HepG2 (cell line): Measurements from ENCODE around the gene PRSS50. TPM values are rescaled to one million over a fixed set of nuclear protein-coding genes. Genes with fewer than 3 reads are reported as not detected.

Experiments used
- ATAC-seq: fragments of 200-7000 bp; cut with Tn5 transposase; 3 replicates; pipeline ENCODE4 v1.9.1; 2020; ENCODE audit warnings: mild to moderate bottlenecking, moderate library complexity
- BruUV-seq: library from RNA; stranded (reverse); fragments of 400-500 nt; replicated peaks from 2 replicates; lab custom pipeline; 2021; lab: Mats Ljungman, UMichigan
- CTCF ChIA-PET: fragments of 300-600 bp; formaldehyde crosslinking; extraction: SDS; loops from one replicate; lab custom pipeline; 2021; ENCODE audit warnings: low total read pairs, inconsistent platforms, low intra/inter-chr PET ratio; lab: Yijun Ruan, JAX
- POLR2A ChIA-PET: fragments of 350-600 bp; sonication (Branson Sonifier 250); formaldehyde crosslinking; loops from one replicate; lab custom pipeline; 2020; ENCODE audit warnings: antibody characterized with exemption, inconsistent platforms; lab: Yijun Ruan, JAX
- DNase-seq: peaks from one replicate; pipeline ENCODE4 v3.0.0-alpha.2; 2015; ENCODE audit warnings: low spot score
- FAIRE-seq: peaks from 3 replicates; lab custom pipeline; 2011; peaks lifted over from hg19 to GRCh38; lab: Jason Lieb, UNC
- H2AFZ ChIP-seq: one replicate; pipeline ENCODE4 v1.6.1; 2011; ENCODE audit warnings: low read length, inconsistent platforms
- H3K27ac ChIP-seq: fragments of 300-600 bp; 3 replicates; pipeline ENCODE4 v1.8.0; 2011; ENCODE audit warnings: mixed run types, mild to moderate bottlenecking, mixed read lengths, low read length, inconsistent platforms; ENCODE audit not compliant: insufficient read depth; ENCODE audit errors: extremely low read length
- H3K27me3 ChIP-seq, 2 experiments: fragments of 200-600 bp in 1 of 2; 2 replicates in 1 of 2; 3 replicates in 1 of 2; pipeline versions ENCODE4 v1.6.0 to v1.8.0; 2011; ENCODE audit warnings: low read length in 2 of 2, mild to moderate bottlenecking in 2 of 2, moderate library complexity in 2 of 2, inconsistent platforms in 1 of 2; ENCODE audit not compliant: insufficient read depth in 2 of 2, control insufficient read depth in 1 of 2
- H3K36me3 ChIP-seq, 2 experiments: fragments of 200-600 bp in 1 of 2; replicated peaks in 1 of 2; 2 replicates in 1 of 2; 3 replicates in 1 of 2; pipeline versions ENCODE4 v1.5.1 to v1.8.0; 2011; ENCODE audit warnings: low read length in 2 of 2, inconsistent platforms in 1 of 2; ENCODE audit not compliant: insufficient read depth in 2 of 2, control insufficient read depth in 1 of 2
- H3K4me1 ChIP-seq: 2 replicates; pipeline ENCODE4 v1.5.1; 2012; ENCODE audit warnings: low read length, inconsistent platforms; ENCODE audit not compliant: insufficient read depth
- H3K4me2 ChIP-seq: 2 replicates; pipeline ENCODE4 v1.6.0; 2011; ENCODE audit warnings: low read depth, low read length, inconsistent platforms
- H3K4me3 ChIP-seq, 3 experiments: fragments of 200-600 bp in 1 of 3; sonication (generic), shearing (Covaris generic) in 1 of 3; replicated peaks in 1 of 3; 2 replicates each; pipeline ENCODE4 v1.5.1; 2011 to 2016; ENCODE audit warnings: low read length in 3 of 3, inconsistent platforms in 2 of 3, low read depth in 2 of 3, mild to moderate bottlenecking in 2 of 3, control low read depth in 1 of 3, mixed read lengths in 1 of 3; ENCODE audit not compliant: insufficient read depth in 1 of 3
- H3K79me2 ChIP-seq: one replicate; pipeline ENCODE4 v1.6.1; 2011; ENCODE audit warnings: low read length, inconsistent platforms; ENCODE audit not compliant: insufficient read depth
- H3K9ac ChIP-seq: 2 replicates; pipeline ENCODE4 v1.6.0; 2011; ENCODE audit warnings: mild to moderate bottlenecking, low read depth, low read length, inconsistent platforms; ENCODE audit not compliant: insufficient read depth
- H3K9me3 ChIP-seq: 2 replicates; pipeline ENCODE4 v1.5.1; 2012; ENCODE audit warnings: mild to moderate bottlenecking, low read length
- H4K20me1 ChIP-seq: 2 replicates; pipeline ENCODE4 v1.6.0; 2011; ENCODE audit warnings: inconsistent platforms, mild to moderate bottlenecking, low read length, moderate library complexity; ENCODE audit not compliant: insufficient read depth
- ASH2L ChIP-seq: fragments of 300-600, 200-600 bp; sonication (generic); IDR thresholded peaks from 2 replicates; pipeline ENCODE4 v1.7.0; 2017; ENCODE audit warnings: low read depth, mild to moderate bottlenecking, moderate library complexity, mixed read lengths, low read length; ENCODE audit not compliant: insufficient read length
- CENPX ChIP-seq: sonication (generic); formaldehyde crosslinking; IDR thresholded peaks from 2 replicates; pipeline ENCODE4 v1.9.0; 2021; ENCODE audit warnings: mild to moderate bottlenecking, missing genetic modification reagents, moderate library complexity
- HDAC1 ChIP-seq: sonication (generic); formaldehyde crosslinking; IDR thresholded peaks from 2 replicates; pipeline ENCODE4 v1.5.1; 2020; ENCODE audit warnings: mild to moderate bottlenecking, missing genetic modification reagents
- HNRNPK ChIP-seq: fragments of 200-400 bp; formaldehyde crosslinking; IDR thresholded peaks from 2 replicates; pipeline ENCODE4 v1.6.1; 2018; ENCODE audit warnings: low read length, low read depth, moderate library complexity, mild to moderate bottlenecking; ENCODE audit not compliant: poor library complexity, severe bottlenecking
- KMT2B ChIP-seq: IDR thresholded peaks from 2 replicates; pipeline ENCODE4 v1.6.1; 2016; ENCODE audit warnings: missing genetic modification reagents, missing compliant biosample characterization
- NCOA2 ChIP-seq: sonication (generic); formaldehyde crosslinking; IDR thresholded peaks from 2 replicates; pipeline ENCODE4 v1.8.0; 2022; ENCODE audit warnings: inconsistent platforms
- NFE2L1 ChIP-seq: sonication (generic); formaldehyde crosslinking; IDR thresholded peaks from 2 replicates; pipeline ENCODE4 v1.4.0; 2020; ENCODE audit warnings: missing genetic modification reagents, mild to moderate bottlenecking, borderline replicate concordance
- POLR2G ChIP-seq: fragments of 200-400 bp; formaldehyde crosslinking; IDR thresholded peaks from 2 replicates; pipeline ENCODE4 v1.6.1; 2018; ENCODE audit warnings: mild to moderate bottlenecking, low read depth, low read length, moderate library complexity
- SP140L ChIP-seq: sonication (generic); formaldehyde crosslinking; IDR thresholded peaks from 2 replicates; pipeline ENCODE4 v1.4.0; 2020; ENCODE audit warnings: missing genetic modification reagents, borderline replicate concordance
- SRSF1 ChIP-seq: fragments of 200-400 bp; formaldehyde crosslinking; optimal IDR thresholded peaks from 2 replicates; pipeline ENCODE3; 2017; ENCODE audit warnings: mild to moderate bottlenecking, low read depth, low read length, moderate library complexity
- SSRP1 ChIP-seq: IDR thresholded peaks from 2 replicates; pipeline ENCODE4 v1.6.1; 2016; ENCODE audit warnings: control low read depth
- TBL1XR1 ChIP-seq: fragments of 150-350 bp; IDR thresholded peaks from 2 replicates; pipeline ENCODE4 v1.6.1; 2014; ENCODE audit warnings: borderline replicate concordance, low read length; ENCODE audit not compliant: partially characterized antibody
- ZBTB21 ChIP-seq: sonication (generic); formaldehyde crosslinking; IDR thresholded peaks from 2 replicates; pipeline ENCODE4 v1.4.0; 2020; ENCODE audit warnings: missing genetic modification reagents
- ZBTB7A ChIP-seq: sonication (generic); formaldehyde crosslinking; IDR thresholded peaks from 2 replicates; pipeline ENCODE4 v1.8.0; 2022; ENCODE audit warnings: mild to moderate bottlenecking, missing genetic modification reagents
- ZNF234 ChIP-seq: sonication (generic); formaldehyde crosslinking; conservative IDR thresholded peaks from 2 replicates; pipeline ENCODE4 v1.5.1; 2020; ENCODE audit warnings: mild to moderate bottlenecking, missing genetic modification reagents
- ZNF30 ChIP-seq: sonication (generic); formaldehyde crosslinking; IDR thresholded peaks from 2 replicates; pipeline ENCODE4 v1.5.0; 2020; ENCODE audit warnings: mild to moderate bottlenecking, missing genetic modification reagents
- ZNF546 ChIP-seq: sonication (generic); formaldehyde crosslinking; conservative IDR thresholded peaks from 2 replicates; pipeline ENCODE4 v1.8.1; 2023; ENCODE audit warnings: mild to moderate bottlenecking, missing genetic modification reagents
- ZNF878 ChIP-seq: sonication (generic); formaldehyde crosslinking; IDR thresholded peaks from 2 replicates; pipeline ENCODE4 v1.8.1; 2023; ENCODE audit warnings: mild to moderate bottlenecking, missing genetic modification reagents, moderate library complexity
- WGBS: methylation state at CpG from one replicate; pipeline ENCODE4 v1.1.6; 2017; ENCODE audit warnings: low lambda C conversion rate; 5-methylcytosine and 5-hydroxymethylcytosine counted together
- in situ Hi-C: cut with HindIII; loops from 2 replicates; pipeline ENCODE4 v1.10.0; 2017; ENCODE audit warnings: low pct_unique_long_range_greater_than_20kb; ENCODE audit not compliant: extremely low pct_ligation_motif_present
- intact Hi-C: fragments of 100-400 bp; cut with micrococcal nuclease; formaldehyde crosslinking; loops from one replicate; pipeline ENCODE4 v1.10.0; 2022; ENCODE audit not compliant: unreplicated experiment
- polyA plus RNA-seq, 8 experiments: library from polyadenylated mRNA; depleted of rRNA in 3 of 8; stranded (reverse) in 7 of 8; unstranded in 1 of 8; fragments of >200 nt; fragmentation: Illumina TruSeq in 4 of 8; extraction: Trizol in 4 of 8; gene quantifications; 2 replicates each; pipeline versions ENCODE4 v1.2.1 to v1.2.3, GENCODE V29; 2011 to 2016; ENCODE audit warnings: low read depth in 4 of 8, missing spikeins in 1 of 8, mixed read lengths in 1 of 8; ENCODE audit not compliant: insufficient read depth in 1 of 8
- total RNA-seq, 5 experiments: library from RNA; depleted of rRNA; stranded (reverse); fragments of >200 nt; fragmentation: Illumina TruSeq; extraction: Trizol; gene quantifications; 2 replicates each; pipeline ENCODE4 v1.2.3, GENCODE V29; 2016; ENCODE audit warnings: low read depth in 1 of 5
- TF ChIP-seq, protein P1 (sequence below), 2 experiments: fragments of 450-650 bp in 1 of 2; sonication (generic) in 1 of 2; formaldehyde crosslinking; IDR thresholded peaks; 2 replicates each; pipeline versions ENCODE4 v1.5.0 to v1.8.0; 2020 to 2022; ENCODE audit warnings: mild to moderate bottlenecking in 1 of 2, missing genetic modification reagents in 1 of 2
- TF ChIP-seq, protein P2 (sequence below): sonication (generic); formaldehyde crosslinking; IDR thresholded peaks from 2 replicates; pipeline ENCODE4 v1.5.1; 2020; ENCODE audit warnings: mild to moderate bottlenecking, missing genetic modification reagents

The PRSS50 gene
- total and polyA plus RNA-seq, 2 of the 13 experiments (the other 11 are each of a cell fraction or from before 2014, with no cell fraction given): not detected

DNA sequence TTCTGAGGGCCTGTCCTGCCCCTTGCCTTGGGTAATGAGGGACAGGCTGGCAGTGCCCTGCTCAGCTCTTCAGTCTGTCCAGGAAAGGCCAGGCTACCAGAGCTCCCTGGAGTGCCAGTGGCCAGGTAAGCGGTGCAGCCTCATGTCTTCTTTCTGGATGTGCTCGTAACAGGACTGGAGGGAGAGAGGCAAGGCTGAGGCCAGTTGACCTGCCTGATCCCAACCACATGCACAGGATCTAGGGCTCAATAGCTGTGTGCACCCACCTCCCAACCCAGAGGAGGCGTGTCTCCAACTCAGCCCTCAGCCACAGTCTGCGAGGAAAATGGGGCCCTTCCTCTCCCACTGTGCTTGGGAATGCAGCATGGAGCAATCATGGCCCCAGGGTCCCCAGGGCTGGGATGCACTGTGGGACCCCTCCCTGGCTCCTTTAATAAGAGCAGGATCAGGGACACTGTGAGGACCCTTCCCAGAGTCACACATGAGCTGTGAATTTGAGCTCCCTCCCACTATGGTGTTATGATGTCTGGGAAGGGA lies 46.7 kb downstream of the PRSS50 start:
- in situ Hi-C loops: no loop called here
- intact Hi-C loops: no loop called here
- H3K27ac ChIP-seq: no peak overlapping the region
- no peaks in the 10 kb centered on the region for H3K4me1 ChIP-seq
- no peaks in the 10 kb centered on the region for H3K79me2 ChIP-seq
- DNase-seq: no peak
- CTCF ChIA-PET: no interaction called here
- POLR2A ChIA-PET: no interaction called here
- H2AFZ ChIP-seq: no peak overlapping the region
- no peak for FAIRE-seq
- no peak overlapping the region for H3K9ac ChIP-seq
- TF ChIP-seq NCOA2 (CRISPR knock-in tag): no peak
- TF ChIP-seq, protein P1, sequence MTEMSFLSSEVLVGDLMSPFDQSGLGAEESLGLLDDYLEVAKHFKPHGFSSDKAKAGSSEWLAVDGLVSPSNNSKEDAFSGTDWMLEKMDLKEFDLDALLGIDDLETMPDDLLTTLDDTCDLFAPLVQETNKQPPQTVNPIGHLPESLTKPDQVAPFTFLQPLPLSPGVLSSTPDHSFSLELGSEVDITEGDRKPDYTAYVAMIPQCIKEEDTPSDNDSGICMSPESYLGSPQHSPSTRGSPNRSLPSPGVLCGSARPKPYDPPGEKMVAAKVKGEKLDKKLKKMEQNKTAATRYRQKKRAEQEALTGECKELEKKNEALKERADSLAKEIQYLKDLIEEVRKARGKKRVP (CRISPR knock-in tag; IDR thresholded peaks at IDR 0.05): no peak
- TF ChIP-seq POLR2G: no peak
- no peak for TF ChIP-seq HNRNPK
- TF ChIP-seq ZBTB7A (CRISPR knock-in tag): no peak
- no peak for TF ChIP-seq NFE2L1 (CRISPR knock-in tag)
- no peak for TF ChIP-seq ZNF546 (CRISPR knock-in tag)
- TF ChIP-seq ASH2L: no peak
- no peak for TF ChIP-seq ZNF30 (CRISPR knock-in tag)
- TF ChIP-seq, protein P2, sequence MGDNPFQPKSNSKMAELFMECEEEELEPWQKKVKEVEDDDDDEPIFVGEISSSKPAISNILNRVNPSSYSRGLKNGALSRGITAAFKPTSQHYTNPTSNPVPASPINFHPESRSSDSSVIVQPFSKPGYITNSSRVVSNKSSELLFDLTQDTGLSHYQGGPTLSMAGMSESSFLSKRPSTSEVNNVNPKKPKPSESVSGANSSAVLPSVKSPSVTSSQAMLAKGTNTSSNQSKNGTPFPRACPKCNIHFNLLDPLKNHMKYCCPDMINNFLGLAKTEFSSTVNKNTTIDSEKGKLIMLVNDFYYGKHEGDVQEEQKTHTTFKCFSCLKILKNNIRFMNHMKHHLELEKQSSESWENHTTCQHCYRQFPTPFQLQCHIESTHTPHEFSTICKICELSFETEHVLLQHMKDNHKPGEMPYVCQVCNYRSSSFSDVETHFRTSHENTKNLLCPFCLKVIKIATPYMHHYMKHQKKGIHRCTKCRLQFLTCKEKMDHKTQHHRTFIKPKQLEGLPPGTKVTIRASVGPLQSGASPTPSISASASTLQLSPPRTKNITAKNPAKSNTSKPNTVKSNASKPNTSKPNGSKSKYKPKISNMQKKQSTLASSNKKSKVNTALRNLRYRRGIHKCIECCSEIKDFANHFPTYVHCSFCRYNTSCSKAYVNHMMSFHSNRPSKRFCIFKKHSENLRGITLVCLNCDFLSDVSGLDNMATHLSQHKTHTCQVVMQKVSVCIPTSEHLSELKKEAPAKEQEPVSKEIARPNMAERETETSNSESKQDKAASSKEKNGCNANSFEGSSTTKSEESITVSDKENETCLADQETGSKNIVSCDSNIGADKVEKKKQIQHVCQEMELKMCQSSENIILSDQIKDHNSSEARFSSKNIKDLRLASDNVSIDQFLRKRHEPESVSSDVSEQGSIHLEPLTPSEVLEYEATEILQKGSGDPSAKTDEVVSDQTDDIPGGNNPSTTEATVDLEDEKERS (CRISPR knock-in tag): no peak
- no peak for TF ChIP-seq ZBTB21 (CRISPR knock-in tag)
- TF ChIP-seq SSRP1 (CRISPR knock-in tag): no peak
- no peak for TF ChIP-seq SRSF1
- no peak for TF ChIP-seq KMT2B (CRISPR knock-in tag)
- no peak for TF ChIP-seq SP140L (CRISPR knock-in tag)
- no peak for TF ChIP-seq CENPX (CRISPR knock-in tag)
- no peak for TF ChIP-seq ZNF878 (CRISPR knock-in tag)
- no peak for TF ChIP-seq ZNF234 (CRISPR knock-in tag)
- TF ChIP-seq HDAC1 (CRISPR knock-in tag): no peak
- TF ChIP-seq TBL1XR1: no peak
- TF ChIP-seq, all 625 proteins: peak for 0
- no TSS peak for BruUV-seq
- Histone ChIP-seq H3K4me2 (no peak overlapping the region), H3K27me3 (peaks cover 0 to 20% of the 10 kb centered on the region in 2 experiments; a peak in 4 of 5 replicates), H4K20me1 (no peaks in the 10 kb centered on the region), H3K9me3 (no peaks in the 10 kb centered on the region), H3K36me3 (no peaks in the 10 kb centered on the region), H3K4me3 (no peak overlapping the region)
- no peak for ATAC-seq
- 53% methylated on average over 3 of the region's 4 CpGs for WGBS
